GM23338 (cell line): Measurements from ENCODE around the gene CZIB. TPM values are rescaled to one million over a fixed set of nuclear protein-coding genes. Genes with fewer than 3 reads are reported as not detected.

ENCODE experiments used
- ATAC-seq: fragments of 200-7000 bp; cut with Tn5 transposase; 3 replicates; pipeline ENCODE4 v1.9.1; 2020
- DNase-seq: peaks from one replicate; pipeline ENCODE4 v3.0.0-alpha.2; 2015; ENCODE audit warnings: low spot score
- H2AFZ ChIP-seq: fragments of 200-600 bp; sonication (generic); 2 replicates; pipeline ENCODE4 v1.8.0; 2016; ENCODE audit warnings: antibody characterized with exemption, mild to moderate bottlenecking, moderate library complexity
- H3F3A ChIP-seq: fragments of 200-600 bp; sonication (generic); replicated peaks from 2 replicates; pipeline ENCODE4 v1.8.0; 2017; ENCODE audit warnings: antibody characterized with exemption, mixed run types, low read depth
- H3K27ac ChIP-seq: fragments of 200-600 bp; sonication (generic); 2 replicates; pipeline ENCODE4 v1.6.1; 2016; ENCODE audit warnings: low read depth
- H3K27me3 ChIP-seq: fragments of 200-600 bp; sonication (generic); 2 replicates; pipeline ENCODE4 v1.8.0; 2016; ENCODE audit warnings: mild to moderate bottlenecking, mixed run types, moderate library complexity; ENCODE audit not compliant: insufficient read depth
- H3K36me3 ChIP-seq: fragments of 200-600 bp; sonication (generic); 2 replicates; pipeline ENCODE4 v1.8.0; 2016; ENCODE audit warnings: mild to moderate bottlenecking; ENCODE audit not compliant: insufficient read depth
- H3K4me1 ChIP-seq: fragments of 200-600 bp; sonication (generic); 2 replicates; pipeline ENCODE4 v1.8.0; 2016; ENCODE audit warnings: mild to moderate bottlenecking, moderate library complexity; ENCODE audit not compliant: insufficient read depth
- H3K4me2 ChIP-seq: fragments of 200-600 bp; sonication (generic); 2 replicates; pipeline ENCODE4 v1.7.1; 2017; ENCODE audit warnings: mixed run types
- H3K4me3 ChIP-seq: fragments of 200-600 bp; sonication (generic); 2 replicates; pipeline ENCODE4 v1.6.1; 2016; ENCODE audit warnings: mixed run types
- H3K79me2 ChIP-seq: fragments of 200-600 bp; sonication (generic); replicated peaks from 2 replicates; pipeline ENCODE4 v1.8.0; 2017; ENCODE audit warnings: mild to moderate bottlenecking; ENCODE audit not compliant: insufficient read depth
- H3K9me2 ChIP-seq: fragments of 200-600 bp; sonication (generic); 2 replicates; pipeline ENCODE4 v1.8.0; 2017; ENCODE audit not compliant: insufficient read depth
- H4K20me1 ChIP-seq: fragments of 200-600 bp; sonication (generic); replicated peaks from 2 replicates; pipeline ENCODE4 v1.8.0; 2017; ENCODE audit warnings: mild to moderate bottlenecking; ENCODE audit not compliant: insufficient read depth
- H3K27ac Mint-ChIP-seq: 2 replicates; pipeline ENCODE4 v1.8.0; 2020; ENCODE audit warnings: inconsistent platforms, mild to moderate bottlenecking, moderate library complexity, mixed read lengths
- H3K27me3 Mint-ChIP-seq: 3 replicates; pipeline ENCODE4 v1.8.0; 2022; ENCODE audit warnings: low read depth, mild to moderate bottlenecking, moderate library complexity, mixed read lengths, inconsistent platforms; ENCODE audit not compliant: insufficient read depth, poor library complexity
- H3K36me3 Mint-ChIP-seq: 3 replicates; pipeline ENCODE4 v1.8.0; 2021; ENCODE audit warnings: low read depth, mild to moderate bottlenecking, inconsistent platforms, moderate library complexity, mixed read lengths
- H3K4me1 Mint-ChIP-seq: 3 replicates; pipeline ENCODE4 v1.8.0; 2020; ENCODE audit warnings: mild to moderate bottlenecking, inconsistent platforms, mixed read lengths
- H3K4me3 Mint-ChIP-seq: 3 replicates; pipeline ENCODE4 v1.8.0; 2021; ENCODE audit warnings: moderate library complexity, mild to moderate bottlenecking, inconsistent platforms, mixed read lengths
- H3K9me3 Mint-ChIP-seq: 3 replicates; pipeline ENCODE4 v1.8.0; 2020; ENCODE audit warnings: moderate library complexity, mild to moderate bottlenecking, inconsistent platforms, mixed read lengths
- CREB1 ChIP-seq: fragments of 250-450 bp; sonication (Bioruptor Pico); IDR thresholded peaks from 2 replicates; pipeline ENCODE4 v1.5.0; 2020; ENCODE audit warnings: low read depth, mild to moderate bottlenecking, moderate library complexity
- CTCF ChIP-seq, 2 experiments: fragments of 200-600 bp in 1 of 2; sonication (generic) in 1 of 2; conservative IDR thresholded peaks; 2 replicates each; pipeline versions ENCODE4 v1.5.1 to v1.6.1; 2016 to 2017; ENCODE audit warnings: antibody characterized with exemption in 2 of 2, low read depth in 2 of 2, mild to moderate bottlenecking in 2 of 2, moderate library complexity in 1 of 2
- ETS1 ChIP-seq: IDR thresholded peaks from 2 replicates; pipeline ENCODE4 v1.6.1; 2016; ENCODE audit warnings: antibody characterized with exemption
- EZH2 ChIP-seq: fragments of 200-600 bp; sonication (generic); IDR thresholded peaks from one replicate; pipeline ENCODE4 v1.8.0; 2017; ENCODE audit warnings: antibody characterized with exemption, mild to moderate bottlenecking, low read depth; ENCODE audit not compliant: unreplicated experiment
- EZH2phosphoT487 ChIP-seq: fragments of 200-600 bp; sonication (generic); IDR thresholded peaks from one replicate; pipeline ENCODE4 v1.8.1; 2018; ENCODE audit warnings: antibody characterized with exemption; ENCODE audit not compliant: unreplicated experiment
- JUNB ChIP-seq: IDR thresholded peaks from one replicate; pipeline ENCODE4 v1.6.1; 2016; ENCODE audit warnings: antibody characterized with exemption; ENCODE audit not compliant: unreplicated experiment
- NANOG ChIP-seq: IDR thresholded peaks from 2 replicates; pipeline ENCODE4 v1.6.1; 2016; ENCODE audit warnings: antibody characterized with exemption, borderline replicate concordance
- POLR2AphosphoS5 ChIP-seq: IDR thresholded peaks from 2 replicates; pipeline ENCODE4 v1.6.1; 2016; ENCODE audit warnings: antibody characterized with exemption, low read depth
- REST ChIP-seq: IDR thresholded peaks from one replicate; pipeline ENCODE4 v1.6.1; 2018; ENCODE audit warnings: antibody characterized with exemption; ENCODE audit not compliant: unreplicated experiment
- STAT1 ChIP-seq: IDR thresholded peaks from one replicate; pipeline ENCODE4 v1.6.1; 2016; ENCODE audit warnings: antibody characterized with exemption; ENCODE audit not compliant: unreplicated experiment
- ZNF114 ChIP-seq: fragments of 250-450 bp; sonication (Bioruptor Pico); IDR thresholded peaks from 2 replicates; pipeline ENCODE4 v1.5.0; 2020; ENCODE audit warnings: mild to moderate bottlenecking, moderate library complexity
- ZNF331 ChIP-seq: fragments of 250-450 bp; sonication (Bioruptor Pico); IDR thresholded peaks from 2 replicates; pipeline ENCODE4 v1.5.0; 2020; ENCODE audit warnings: low read depth, mild to moderate bottlenecking, moderate library complexity
- ZNF462 ChIP-seq: fragments of 250-450 bp; sonication (Bioruptor Pico); IDR thresholded peaks from 2 replicates; pipeline ENCODE4 v1.5.0; 2020; ENCODE audit warnings: mild to moderate bottlenecking, moderate library complexity
- polyA plus RNA-seq: library from polyadenylated mRNA; unstranded; fragments of >200 nt; fragmentation: Nextera tagmentation; extraction: Ambion mirVana; gene quantifications from 2 replicates; pipeline ENCODE4 v1.2.1, GENCODE V29; 2016
- total RNA-seq: library from RNA; depleted of rRNA; stranded (reverse); fragments of >200 nt; shearing (Covaris generic); gene quantifications from 2 replicates; pipeline ENCODE4 v1.2.3, GENCODE V29; 2014

The CZIB gene
- total and polyA plus RNA-seq, 2 experiments from 2014 or later: 59.8 to 84.1 TPM

GRCh38 chr1:53210352-53210751 lies 10.1 kb downstream of the CZIB start:
- Histone ChIP-seq H3F3A (no peaks in the 10 kb centered on the region), H4K20me1 (no peaks in the 10 kb centered on the region; the same call in 1 of the 2 replicates), H3K4me2 (no peak overlapping the region), H3K27me3 (no peaks in the 10 kb centered on the region), H3K4me3 (no peak overlapping the region), H3K4me1 (no peaks in the 10 kb centered on the region), H3K9me2 (no peaks in the 10 kb centered on the region), H3K27ac (no peak overlapping the region), H3K36me3 (peaks cover 50% of the 10 kb centered on the region), H2AFZ (no peak overlapping the region), H3K79me2 (no peaks in the 10 kb centered on the region)
- TF ChIP-seq JUNB (no peak), ZNF114 (no peak), EZH2 (no peak), POLR2AphosphoS5 (no peak), CTCF (conservative IDR thresholded peaks at IDR 0.05; ENCODE audit: low read depth in 2 of 2) (no peak), STAT1 (no peak), CREB1 (CRISPR knock-in tag) (no peak), EZH2phosphoT487 (no peak), NANOG (no peak), ZNF462 (CRISPR knock-in tag) (no peak), ETS1 (no peak), REST (no peak), ZNF331 (no peak)
- DNase-seq (no peak), ATAC-seq (no peak)
- peaks cover 23% of the 10 kb centered on the region for H3K9me3 Mint-ChIP-seq
- H3K4me1 Mint-ChIP-seq: no peaks in the 10 kb centered on the region
- H3K27ac Mint-ChIP-seq: no peak overlapping the region
- no peak overlapping the region for H3K4me3 Mint-ChIP-seq
- peaks cover 89% of the 10 kb centered on the region for H3K36me3 Mint-ChIP-seq
- peaks cover 3% of the 10 kb centered on the region for H3K27me3 Mint-ChIP-seq
